GM19463 (cell line): ENCODE results near the gene ST6GALNAC6.

ENCODE experiments used
- ATAC-seq: cut with Tn5 transposase; IDR thresholded peaks from one replicate; pipeline ENCODE4 v1.9.1; 2021; ENCODE audit warnings: mild to moderate bottlenecking, moderate library complexity; ENCODE audit not compliant: unreplicated experiment

Gene ST6GALNAC6

DNA sequence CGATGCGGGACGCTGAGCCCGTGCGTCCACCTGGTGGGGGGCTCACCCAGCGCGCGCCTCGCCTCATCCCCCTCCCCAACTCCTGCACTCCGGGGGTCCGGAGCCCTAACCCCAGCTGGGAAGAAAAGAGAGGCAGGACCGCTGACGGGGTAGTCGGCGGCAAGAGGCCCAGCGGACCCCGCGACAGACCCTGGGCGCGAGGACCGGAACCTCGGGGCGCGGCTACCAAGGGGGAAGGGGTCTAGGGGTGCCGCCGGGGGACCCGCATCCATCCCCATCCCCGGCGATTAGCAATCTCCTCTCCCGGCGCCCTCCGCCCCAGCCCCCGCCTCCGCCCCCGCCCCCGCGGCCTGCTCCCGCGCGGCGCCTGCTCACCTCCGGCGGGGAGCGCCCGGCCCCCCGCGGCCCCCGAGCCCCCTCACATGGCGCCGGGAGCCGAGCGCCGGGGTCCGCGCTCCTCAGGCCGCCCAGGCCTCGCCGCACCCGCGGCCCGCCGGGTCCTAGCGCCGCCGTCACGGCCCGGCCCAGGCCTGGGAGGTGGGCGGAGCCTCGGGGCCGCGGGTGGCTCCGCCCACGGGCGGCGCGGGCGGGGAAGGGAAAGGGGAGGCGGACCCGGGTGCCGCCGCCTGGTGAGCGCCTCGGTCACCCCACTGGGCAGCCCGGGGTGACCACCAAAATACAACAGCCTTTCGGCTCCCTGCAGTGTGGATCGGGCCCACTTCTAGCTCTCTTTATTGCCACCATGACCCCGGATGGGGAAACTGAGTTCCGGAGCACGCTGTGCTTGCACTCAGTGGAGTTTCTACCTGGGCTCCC, at the start of gene ST6GALNAC6:
ST6GALNAC6 (minus strand) TSS at position 476 of the 816 bp plus-strand sequence. CDS start 1,622 bp downstream, outside the sequence.
- ATAC-seq: peak; percentile 70

GRCh38 chr9:127947841-127948710, 48.7 kb upstream of the ST6GALNAC6 start:
- ATAC-seq: no peak

DNA sequence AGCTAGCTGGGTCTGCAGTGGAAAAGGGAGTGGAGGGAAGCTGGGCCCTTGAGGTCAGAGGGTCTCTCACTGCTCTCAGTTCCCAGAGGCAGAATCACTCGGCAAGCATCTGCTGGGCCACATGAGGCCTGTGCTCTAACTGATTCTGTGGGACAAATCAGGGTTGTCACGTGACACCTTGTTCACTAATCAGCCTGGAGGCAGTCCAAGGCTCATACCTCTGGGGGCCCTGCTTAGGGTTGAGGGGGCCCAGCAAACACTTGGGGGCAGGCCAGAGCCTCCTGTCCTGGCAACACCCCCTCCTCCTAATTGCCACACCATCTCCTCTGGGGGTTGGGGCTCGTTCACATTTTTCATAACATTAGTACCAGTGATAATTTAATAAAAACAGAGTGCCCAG, 47.3 kb upstream of the ST6GALNAC6 start:
- no peak for ATAC-seq

DNA sequence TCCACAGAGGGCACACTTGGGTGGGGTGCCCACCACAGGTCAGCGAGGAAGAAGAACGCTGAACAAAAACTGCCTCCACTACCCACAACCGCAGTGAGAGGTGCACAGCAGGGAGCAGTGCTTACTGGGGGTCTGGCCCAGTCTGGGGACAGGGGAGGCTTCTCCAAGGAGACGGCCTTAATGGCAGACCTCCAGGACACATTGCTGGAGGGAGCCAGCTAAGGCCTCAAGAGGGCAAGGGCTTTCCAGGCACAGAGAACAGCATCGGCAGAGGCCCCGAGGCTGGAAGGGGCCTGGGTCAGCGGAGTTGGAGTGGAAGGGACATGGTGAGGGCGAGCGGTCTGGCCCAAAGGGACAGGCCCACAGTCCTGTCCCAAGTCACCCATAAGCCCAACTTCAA, 46.5 kb upstream of the ST6GALNAC6 start:
- ATAC-seq: no peak

DNA sequence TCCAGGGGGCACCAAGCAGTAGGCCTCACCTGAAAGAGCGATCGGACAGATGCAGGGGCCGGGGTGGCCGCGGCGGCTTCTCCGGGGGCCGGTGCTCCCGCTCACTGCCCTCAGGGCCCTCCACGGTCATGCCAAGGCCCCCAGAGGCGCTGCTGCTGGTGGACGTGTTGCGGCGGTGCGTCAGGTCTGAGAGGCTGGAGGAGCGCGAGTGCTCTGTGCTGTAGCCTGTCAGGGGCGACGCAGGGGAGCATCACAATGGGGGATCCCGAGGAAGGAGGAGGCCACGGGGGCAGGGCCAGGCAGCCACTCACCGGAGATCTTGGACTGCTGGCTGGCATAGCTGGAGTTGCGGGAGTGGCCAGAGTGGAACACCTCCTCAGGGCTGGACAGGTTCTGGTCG, 45.9 kb upstream of the ST6GALNAC6 start:
- ATAC-seq: no peak

DNA sequence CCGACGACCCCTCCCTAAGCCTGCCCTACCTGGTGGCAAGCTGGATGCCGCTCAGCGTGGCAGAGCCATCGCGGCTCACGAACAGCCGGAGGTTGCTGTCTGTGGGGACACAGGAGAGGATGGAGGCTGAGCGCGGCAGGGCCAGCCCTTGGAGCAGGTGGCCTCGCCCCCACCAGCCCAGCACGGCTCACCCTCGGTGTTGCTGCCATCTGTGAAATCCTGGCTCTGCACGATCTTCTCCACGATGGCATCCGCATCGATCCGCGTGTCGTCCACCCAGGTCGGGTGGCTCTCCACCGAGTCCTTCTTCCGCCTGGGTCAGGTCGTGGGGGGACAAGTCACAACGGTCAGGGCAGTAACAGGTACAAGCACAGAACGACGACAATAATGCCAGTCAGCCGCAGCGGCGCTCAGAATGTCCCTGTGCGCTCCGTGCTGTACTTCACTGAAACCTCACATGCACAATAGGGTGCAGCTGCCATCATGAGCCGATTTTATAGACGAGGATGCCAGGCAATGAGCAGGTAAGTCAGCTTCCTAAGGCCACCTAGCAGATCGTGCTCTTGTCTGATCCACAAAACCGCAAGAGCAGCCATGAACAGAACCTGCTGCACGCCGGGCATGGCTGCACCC, 45.3 kb upstream of the ST6GALNAC6 start:
- ATAC-seq: no peak

- ATAC-seq: peak; percentile 74
These were observed 44.3 kb upstream of the ST6GALNAC6 start for GRCh38 chr9:127943731-127944144.

DNA sequence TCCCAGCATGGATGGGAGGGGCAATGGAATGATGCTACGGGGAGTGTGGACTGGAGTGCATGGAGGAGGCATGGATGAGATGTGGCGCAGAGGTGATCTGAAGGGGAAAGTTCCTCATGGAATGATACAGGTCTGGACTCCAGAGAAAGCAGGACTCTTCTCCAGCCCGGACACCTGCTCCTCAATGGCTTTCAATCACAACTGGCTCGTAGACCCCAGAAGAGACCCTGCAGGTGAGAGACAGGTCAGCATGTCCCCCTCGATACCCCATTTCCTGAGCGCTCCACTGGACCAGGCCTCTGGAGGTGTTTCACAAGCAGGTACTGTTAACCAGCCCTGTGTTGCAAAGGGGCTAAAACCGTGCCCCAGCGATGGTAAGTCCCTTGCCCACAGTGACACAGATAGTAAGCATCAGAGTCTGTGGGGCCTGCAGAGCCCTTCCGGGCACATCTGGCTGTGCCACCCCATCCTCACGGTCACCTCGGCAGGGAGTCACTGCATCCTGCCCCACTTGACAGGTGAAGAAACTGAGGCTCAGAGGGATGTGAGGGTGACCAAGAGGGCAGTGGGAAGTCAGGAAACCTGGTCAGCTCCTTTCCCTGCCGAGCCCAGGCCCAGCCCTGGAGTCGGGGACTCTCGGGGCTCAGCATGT, 43.7 kb upstream of the ST6GALNAC6 start:
- no peak for ATAC-seq

DNA sequence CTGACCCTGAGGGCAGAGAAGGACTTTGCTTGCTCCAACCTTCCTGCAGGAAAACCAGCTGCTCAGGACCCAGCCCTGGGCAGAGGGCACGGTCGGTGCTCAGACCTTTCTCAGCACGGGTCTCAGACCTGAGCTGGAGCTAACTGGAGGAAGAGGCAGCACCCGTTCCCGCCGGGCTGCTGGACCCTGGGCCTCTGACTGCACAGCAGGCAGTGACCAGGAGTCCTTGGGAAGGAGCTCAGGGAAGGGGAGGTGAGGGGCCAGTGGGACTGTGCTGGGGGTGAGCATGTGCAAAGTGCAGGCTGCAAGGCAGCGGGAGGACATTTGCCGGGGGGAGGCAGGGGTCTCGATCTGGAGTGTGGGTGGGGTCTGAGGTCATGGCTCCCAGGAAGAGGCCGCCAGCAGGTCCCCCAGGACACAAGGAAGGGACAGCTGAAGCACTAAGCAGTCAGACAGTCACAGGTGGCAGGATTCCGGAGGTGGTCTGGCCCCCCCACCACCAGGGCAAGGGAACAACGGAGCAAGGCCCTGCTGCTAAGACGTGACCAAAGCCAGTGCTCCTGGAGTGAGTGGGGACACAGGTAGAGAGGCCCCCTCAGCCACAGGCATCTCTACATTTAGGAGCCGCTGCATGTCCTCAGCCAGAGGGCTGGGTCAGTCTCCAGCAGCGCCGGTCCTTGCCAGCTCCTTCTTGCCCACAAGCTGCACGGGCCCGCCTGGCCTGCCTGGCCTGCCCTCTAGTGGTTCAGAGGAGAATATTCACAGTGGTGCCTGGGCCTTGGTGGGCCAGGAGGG, 43.0 kb upstream of the ST6GALNAC6 start:
- ATAC-seq: no peak

GRCh38 chr9:127941961-127942215, 42.5 kb upstream of the ST6GALNAC6 start:
- no peak for ATAC-seq

DNA sequence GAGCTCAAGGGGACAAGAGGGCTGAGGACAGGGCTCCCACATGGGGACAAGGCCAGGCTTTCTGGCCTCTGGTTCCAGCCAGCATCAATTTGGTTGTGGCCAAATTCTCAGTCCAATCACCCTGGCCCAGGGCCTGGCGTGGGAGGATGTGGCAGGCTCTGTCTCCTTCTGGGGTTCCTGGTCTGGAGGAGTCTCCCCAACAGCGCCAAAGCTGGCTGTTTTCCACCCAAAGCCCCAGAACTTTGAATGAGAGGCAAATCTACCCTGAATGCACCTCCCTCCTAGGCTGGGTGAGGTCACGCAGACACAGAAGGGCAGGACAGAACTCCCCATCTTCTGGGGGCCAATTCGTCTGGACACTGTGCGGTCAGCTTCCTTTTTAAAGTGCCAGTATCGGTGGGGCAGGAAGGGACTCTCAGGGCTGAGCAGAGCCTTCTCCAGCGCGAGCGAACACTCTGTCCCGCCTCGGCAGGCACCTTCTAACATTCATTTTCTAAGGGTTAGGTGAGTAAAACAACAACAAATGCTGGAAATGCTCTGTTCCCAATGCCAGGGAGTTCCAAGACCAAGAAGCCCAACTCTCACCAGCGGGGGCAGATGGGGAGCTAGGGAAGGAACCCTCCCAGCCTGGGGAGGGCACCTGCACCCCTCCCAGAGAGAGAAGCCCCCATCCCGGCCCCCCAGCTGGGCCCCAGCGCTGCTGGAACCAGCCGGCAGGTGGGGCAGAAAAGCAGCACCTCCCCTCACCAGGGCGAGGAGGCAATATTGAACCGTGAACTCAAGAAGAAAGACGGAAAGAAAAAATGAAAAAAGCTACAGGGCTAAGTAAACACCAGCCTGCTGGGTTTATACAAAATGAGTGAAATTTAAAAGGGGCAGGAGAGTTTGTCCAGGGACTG, 41.9 kb upstream of the ST6GALNAC6 start:
- no peak for ATAC-seq

GRCh38 chr9:127940593-127940992, 41.2 kb upstream of the ST6GALNAC6 start:
- ATAC-seq: no peak

- no peak for ATAC-seq
These were observed 38.9 kb upstream of the ST6GALNAC6 start for GRCh38 chr9:127938298-127938690.

GRCh38 chr9:127937388-127938297, 38.2 kb upstream of the ST6GALNAC6 start, which contains the start of gene DPM2:
Gene DPM2 (minus strand): TSS chr9:127937854. CDS start chr9:127937820, 34 bp downstream.
- peak; percentile 94 for ATAC-seq

- ATAC-seq: no peak
These were observed 37.6 kb upstream of the ST6GALNAC6 start for GRCh38 chr9:127937056-127937387.

DNA sequence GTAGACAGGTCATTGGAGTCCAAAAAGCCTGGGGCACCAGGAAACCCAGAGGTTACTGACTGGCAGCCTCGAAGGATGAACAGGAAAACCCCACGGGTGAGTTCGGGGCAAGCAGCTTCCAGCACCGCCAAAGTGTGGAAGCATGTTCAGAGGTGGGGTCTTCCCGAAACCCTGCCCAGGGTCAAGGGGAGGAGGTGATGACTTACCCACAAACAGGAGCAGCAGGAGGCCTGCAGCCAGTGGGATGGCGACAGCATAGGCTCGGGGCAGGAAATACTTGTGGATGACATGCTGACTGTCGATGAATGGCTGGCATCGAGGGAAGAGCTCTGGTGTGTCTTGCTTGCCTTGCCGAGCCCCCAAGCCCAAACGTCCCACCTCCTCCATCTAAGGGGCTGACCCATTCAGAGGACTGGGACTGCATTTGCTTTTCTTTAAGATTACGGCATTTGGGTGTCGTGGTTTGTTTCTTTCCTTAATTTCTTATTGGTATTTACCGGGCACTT, 37.0 kb upstream of the ST6GALNAC6 start:
- ATAC-seq: no peak

GRCh38 chr9:127935765-127936221, 36.4 kb upstream of the ST6GALNAC6 start:
- no peak for ATAC-seq

GRCh38 chr9:127934986-127935385, 35.6 kb upstream of the ST6GALNAC6 start:
- ATAC-seq: no peak
